ENCODE data around the gene DRC7.
A peak's percentile ranks its signal among the peaks of the same experiment; 100 is the strongest.
"Not testable (repeated sequence)": the region's sequence is repeated elsewhere in the genome, so short reads cannot be mapped to it uniquely, and the experiment has no call there.

The DRC7 gene

GRCh38 chr16:57721356-57722209, 27.0 kb downstream of the DRC7 start:
- no peak for DNase-seq

- DNase-seq, result no peak
Measured at GRCh38 chr16:57722210-57722499, 27.5 kb downstream of the DRC7 start.

GRCh38 chr16:57722651-57723050, 28.0 kb downstream of the DRC7 start:
- no peak for DNase-seq

GRCh38 chr16:57723170-57723569, 28.6 kb downstream of the DRC7 start:
- DNase-seq, result no peak

- no peak for DNase-seq
Measured at GRCh38 chr16:57724531-57724930, 29.9 kb downstream of the DRC7 start.

- no peak for DNase-seq
Measured at GRCh38 chr16:57725151-57725550, 30.5 kb downstream of the DRC7 start.

- DNase-seq, result no peak
Measured at GRCh38 chr16:57725554-57725953, 30.9 kb downstream of the DRC7 start.

- DNase-seq, result no peak
Measured at GRCh38 chr16:57725976-57726375, 31.4 kb downstream of the DRC7 start.

- DNase-seq, result no peak
Measured at GRCh38 chr16:57726433-57726947, 31.9 kb downstream of the DRC7 start.

- DNase-seq, result no peak
Measured at GRCh38 chr16:57727610-57728009, 33.0 kb downstream of the DRC7 start.

GRCh38 chr16:57728336-57729181, 34.0 kb downstream of the DRC7 start:
- no peak for DNase-seq

GRCh38 chr16:57729182-57729484, 34.5 kb downstream of the DRC7 start:
- DNase-seq, result no peak

- not testable (repeated sequence) for DNase-seq
Measured at GRCh38 chr16:57729852-57730251, 35.2 kb downstream of the DRC7 start.

GRCh38 chr16:57730771-57731730, 36.4 kb downstream of the DRC7 start:
- no peak for DNase-seq

GRCh38 chr16:57732037-57732436, 37.4 kb downstream of the DRC7 start:
- no peak for DNase-seq

GRCh38 chr16:57732714-57733113, 38.1 kb downstream of the DRC7 start:
- DNase-seq, result no peak

GRCh38 chr16:57734308-57734924, 39.8 kb downstream of the DRC7 start:
- no peak for DNase-seq

GRCh38 chr16:57734925-57735754, 40.5 kb downstream of the DRC7 start:
- DNase-seq, result peak; percentile 100

GRCh38 chr16:57735755-57736418, 41.3 kb downstream of the DRC7 start, which contains the start of gene KATNB1:
Gene KATNB1, plus strand, starts transcription at chr16:57735770. Its CDS starts 1,474 bp downstream, at chr16:57737244.
- DNase-seq, result no peak

GRCh38 chr16:57736419-57737351, 42.1 kb downstream of the DRC7 start:
- DNase-seq, result no peak
